B cell (primary cell): ENCODE results near the gene EIF3A. TPM values are rescaled to one million over a fixed set of nuclear protein-coding genes. Genes with fewer than 3 reads are reported as not detected.

Experiments
- ATAC-seq: fragments of 200-7000 bp; cut with Tn5 transposase; one replicate; pipeline ENCODE4 v1.10.0; 2021; ENCODE audit warnings: low read depth, mild to moderate bottlenecking, moderate number of reproducible peaks, moderate library complexity
- CTCF ChIA-PET: fragments of 350-600 bp; sonication (Branson Sonifier 250); formaldehyde crosslinking; loops from one replicate; lab custom pipeline; 2021; ENCODE audit warnings: antibody characterized with exemption, inconsistent platforms; lab: Charles Lee
- POLR2A ChIA-PET: fragments of 350-600 bp; sonication (Branson Sonifier 250); formaldehyde crosslinking; loops from one replicate; lab custom pipeline; 2021; ENCODE audit warnings: antibody characterized with exemption; lab: Charles Lee
- DNase-seq: peaks from one replicate; pipeline ENCODE4 v3.0.0; 2013
- H2AFZ ChIP-seq: 2 replicates; pipeline ENCODE4 v1.6.1; 2012; ENCODE audit warnings: mild to moderate bottlenecking, low read depth, low read length; ENCODE audit not compliant: insufficient read depth, poor library complexity, severe bottlenecking
- H3K27ac ChIP-seq, 2 donors: 1 replicate in 1 of 2; 2 replicates in 1 of 2; pipeline ENCODE4 v1.5.1; 2012 to 2013; ENCODE audit warnings: low read length in 2 of 2, mild to moderate bottlenecking in 2 of 2, moderate library complexity in 1 of 2
- H3K27me3 ChIP-seq, 4 experiments: fragments of 200-600 bp in 1 of 4; sonication (generic) in 1 of 4; replicated peaks in 1 of 4; 1 replicate in 2 of 4; 2 replicates in 2 of 4; pipeline versions ENCODE4 v1.6.1 to v1.7.0; 2013 to 2016; ENCODE audit warnings: low read length in 3 of 4, mild to moderate bottlenecking in 2 of 4, mixed read lengths in 1 of 4, moderate library complexity in 1 of 4; ENCODE audit not compliant: insufficient read depth in 4 of 4, control insufficient read depth in 3 of 4; ENCODE audit errors: control extremely low read depth in 1 of 4
- H3K36me3 ChIP-seq, 2 experiments: replicated peaks in 1 of 2; 1 replicate in 1 of 2; 2 replicates in 1 of 2; pipeline versions ENCODE4 v1.6.1 to v1.7.1; 2013; ENCODE audit warnings: low read length in 1 of 2; ENCODE audit not compliant: insufficient read depth in 2 of 2, control insufficient read depth in 1 of 2; ENCODE audit errors: control extremely low read depth in 1 of 2, extremely low read depth in 1 of 2
- H3K4me1 ChIP-seq, 2 donors: fragments of 200-600 bp in 1 of 2; sonication (generic) in 1 of 2; 1 replicate in 1 of 2; 2 replicates in 1 of 2; pipeline versions ENCODE4 v1.5.1 to v1.6.1; 2013 to 2017; ENCODE audit warnings: low read length in 2 of 2; ENCODE audit not compliant: control insufficient read depth in 2 of 2, insufficient read depth in 2 of 2
- H3K4me2 ChIP-seq: replicated peaks from 2 replicates; pipeline ENCODE3; 2012; ENCODE audit warnings: mild to moderate bottlenecking, low read depth, low read length; ENCODE audit not compliant: poor library complexity, severe bottlenecking
- H3K4me3 ChIP-seq, 5 experiments: fragments of 200-600 bp in 1 of 5; sonication (generic) in 1 of 5; 1 replicate in 3 of 5; 2 replicates in 2 of 5; pipeline versions ENCODE4 v1.5.1 to v1.7.0; 2011 to 2016; ENCODE audit warnings: low read length in 4 of 5, mild to moderate bottlenecking in 4 of 5, low read depth in 2 of 5, control low read depth in 1 of 5, moderate library complexity in 1 of 5; ENCODE audit not compliant: insufficient read depth in 1 of 5; ENCODE audit errors: control extremely low read depth in 1 of 5, extremely low read depth in 1 of 5
- H3K79me2 ChIP-seq: fragments of 200-600 bp; sonication (generic); one replicate; pipeline ENCODE4 v1.6.0; 2016; ENCODE audit warnings: low read length; ENCODE audit not compliant: control insufficient read depth, insufficient read depth
- H3K9ac ChIP-seq: fragments of 200-600 bp; sonication (generic); 2 replicates; pipeline ENCODE4 v1.6.1; 2017; ENCODE audit warnings: mild to moderate bottlenecking, low read length, moderate library complexity
- H3K9me3 ChIP-seq, 3 donors: one replicate each; pipeline versions ENCODE4 v1.6.1 to v1.7.1; 2013; ENCODE audit warnings: low read length in 2 of 3; ENCODE audit not compliant: control insufficient read depth in 2 of 3, insufficient read depth in 1 of 3; ENCODE audit errors: control extremely low read depth in 1 of 3
- H4K20me1 ChIP-seq: 2 replicates; pipeline ENCODE4 v1.6.0; 2012; ENCODE audit warnings: mild to moderate bottlenecking, low read length; ENCODE audit not compliant: insufficient read depth, control insufficient read depth, poor library complexity, severe bottlenecking
- H3K27ac Mint-ChIP-seq: one replicate; pipeline ENCODE4 v1.8.0; 2021; ENCODE audit warnings: mixed read lengths
- H3K27me3 Mint-ChIP-seq: one replicate; pipeline ENCODE4 v1.8.0; 2021; ENCODE audit warnings: mixed read lengths
- H3K4me1 Mint-ChIP-seq: one replicate; pipeline ENCODE4 v1.8.0; 2021; ENCODE audit warnings: mixed read lengths
- H3K4me3 Mint-ChIP-seq: one replicate; pipeline ENCODE4 v1.8.0; 2021; ENCODE audit warnings: mixed read lengths
- H3K9me3 Mint-ChIP-seq: one replicate; pipeline ENCODE4 v1.8.0; 2022; ENCODE audit warnings: mixed read lengths; ENCODE audit not compliant: insufficient read depth
- EZH2 ChIP-seq: IDR thresholded peaks from 2 replicates; pipeline ENCODE4 v1.6.1; 2012; ENCODE audit warnings: borderline replicate concordance, low read depth, mild to moderate bottlenecking, moderate library complexity, low read length; ENCODE audit not compliant: insufficient read depth, poor library complexity, severe bottlenecking
- WGBS: methylation state at CpG from one replicate; pipeline ENCODE4 v1.1.5; 2013; ENCODE audit warnings: missing lambda C conversion rate; ENCODE audit not compliant: insufficient coverage; 5-methylcytosine and 5-hydroxymethylcytosine counted together
- intact Hi-C: fragments of 100-400 bp; cut with micrococcal nuclease; formaldehyde crosslinking; loops from one replicate; pipeline ENCODE4 v1.10.0; 2022
- polyA plus RNA-seq: library from polyadenylated mRNA; depleted of rRNA; stranded (reverse); fragments of >200 nt; gene quantifications from 2 replicates; pipeline ENCODE4 v1.2.3, GENCODE V29; 2012
- total RNA-seq, 2 donors: library from RNA; stranded (reverse); fragments of 120-200 nt in 1 of 2; gene quantifications; 1 replicate in 1 of 2; 2 replicates in 1 of 2; pipeline versions ENCODE4 v1.2.3 to v1.2.4, GENCODE V29; 2013 to 2022
- TF ChIP-seq, protein P1 (sequence below): fragments of 200-600 bp; IDR thresholded peaks from one replicate; pipeline ENCODE4 v1.8.0; 2022; ENCODE audit warnings: antibody characterized with exemption, mild to moderate bottlenecking

Gene EIF3A
- total and polyA plus RNA-seq, 2 donors (not counting 1 experiment from before 2014, with no cell fraction given), result 8.8 to 94.5 TPM

DNA sequence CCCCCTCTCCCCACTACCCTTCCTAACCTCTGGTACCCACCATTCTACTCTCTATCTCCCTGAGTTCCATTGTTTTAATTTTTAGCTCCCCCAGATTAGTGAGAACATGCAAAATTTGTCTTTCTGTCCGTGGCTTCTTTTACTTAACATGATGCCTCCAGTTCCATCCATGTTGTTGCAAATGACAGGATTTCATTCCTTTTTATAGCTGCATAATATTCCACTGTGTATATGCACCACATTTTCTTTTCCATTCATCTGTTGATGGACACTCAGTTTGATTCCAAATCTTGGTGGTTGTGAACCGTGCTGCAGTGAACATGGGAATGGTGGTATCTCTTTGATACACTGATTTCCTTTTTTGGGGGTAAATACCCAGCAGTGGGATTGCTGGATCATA, 45.3 kb upstream of the EIF3A start:
- no peak overlapping the region for H3K4me3 ChIP-seq
- ChIA-PET POLR2A (no interaction called here), CTCF (interaction anchor here (1.5 kb wide), 1 partner anchor 63 kb away, joined by 3 read pairs; no protein-coding TSS in a partner anchor)

DNA sequence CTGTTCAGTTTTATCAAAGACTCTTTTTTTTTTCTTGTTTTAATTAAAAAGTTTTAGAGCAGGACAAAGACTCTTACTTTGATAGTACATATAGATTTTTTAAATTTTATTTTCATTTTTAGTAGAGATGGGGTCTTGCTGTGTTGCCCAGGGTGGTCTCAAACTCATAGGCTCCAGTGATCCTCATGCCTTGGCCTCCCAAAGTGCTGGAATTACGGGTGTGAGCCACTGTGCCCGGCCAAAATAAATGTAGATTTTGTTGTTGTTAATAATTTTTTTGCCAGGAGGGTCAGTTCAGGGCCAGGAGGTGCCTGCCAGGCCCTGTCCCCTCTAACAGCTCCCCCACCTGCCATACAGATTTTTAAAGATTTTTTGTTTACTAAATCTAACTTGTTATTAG, 40.3 kb upstream of the EIF3A start:
- no peaks in the 10 kb centered on the region for H4K20me1 ChIP-seq
- H3K4me1 ChIP-seq, result peaks cover 0 to 2% of the 10 kb centered on the region in 2 donors
- H3K9ac ChIP-seq, result no peak overlapping the region
- no peak for TF ChIP-seq EZH2
- TF ChIP-seq, protein P1, sequence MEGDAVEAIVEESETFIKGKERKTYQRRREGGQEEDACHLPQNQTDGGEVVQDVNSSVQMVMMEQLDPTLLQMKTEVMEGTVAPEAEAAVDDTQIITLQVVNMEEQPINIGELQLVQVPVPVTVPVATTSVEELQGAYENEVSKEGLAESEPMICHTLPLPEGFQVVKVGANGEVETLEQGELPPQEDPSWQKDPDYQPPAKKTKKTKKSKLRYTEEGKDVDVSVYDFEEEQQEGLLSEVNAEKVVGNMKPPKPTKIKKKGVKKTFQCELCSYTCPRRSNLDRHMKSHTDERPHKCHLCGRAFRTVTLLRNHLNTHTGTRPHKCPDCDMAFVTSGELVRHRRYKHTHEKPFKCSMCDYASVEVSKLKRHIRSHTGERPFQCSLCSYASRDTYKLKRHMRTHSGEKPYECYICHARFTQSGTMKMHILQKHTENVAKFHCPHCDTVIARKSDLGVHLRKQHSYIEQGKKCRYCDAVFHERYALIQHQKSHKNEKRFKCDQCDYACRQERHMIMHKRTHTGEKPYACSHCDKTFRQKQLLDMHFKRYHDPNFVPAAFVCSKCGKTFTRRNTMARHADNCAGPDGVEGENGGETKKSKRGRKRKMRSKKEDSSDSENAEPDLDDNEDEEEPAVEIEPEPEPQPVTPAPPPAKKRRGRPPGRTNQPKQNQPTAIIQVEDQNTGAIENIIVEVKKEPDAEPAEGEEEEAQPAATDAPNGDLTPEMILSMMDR, result no peak
- H3K4me3 ChIP-seq, result no peak overlapping the region
- ATAC-seq (no peak), DNase-seq (no peak)
- H3K27me3 Mint-ChIP-seq, result no peaks in the 10 kb centered on the region
- no peaks in the 10 kb centered on the region for H3K9me3 ChIP-seq
- no peaks in the 10 kb centered on the region for H3K9me3 Mint-ChIP-seq
- no peak overlapping the region for H2AFZ ChIP-seq
- peaks cover 4 to 32% of the 10 kb centered on the region in 2 experiments for H3K36me3 ChIP-seq
- no peak overlapping the region for H3K4me2 ChIP-seq
- POLR2A ChIA-PET, result no interaction called here
- H3K27ac Mint-ChIP-seq, result no peak overlapping the region
- CTCF ChIA-PET, result interaction anchor here (0.6 kb wide), 1 partner anchor 485 kb away, joined by 3 read pairs; no protein-coding TSS in a partner anchor
- no peaks in the 10 kb centered on the region for H3K27me3 ChIP-seq
- intact Hi-C loops, result no loop called here
- WGBS, result no CpG with 5 or more reads among the region's 2 CpGs
- H3K27ac ChIP-seq, result no peak overlapping the region
- no peak overlapping the region for H3K4me3 Mint-ChIP-seq
- peaks cover 3% of the 10 kb centered on the region for H3K4me1 Mint-ChIP-seq
- H3K79me2 ChIP-seq, result no peaks in the 10 kb centered on the region

More for the DNA sequence above, 45.3 kb upstream of the EIF3A start:
- Histone ChIP-seq H3K4me1 (no peaks in the 10 kb centered on the region), H2AFZ (no peak overlapping the region), H3K9me3 (no peaks in the 10 kb centered on the region), H3K27me3 (no peaks in the 10 kb centered on the region), H3K4me2 (no peak overlapping the region), H3K9ac (no peak overlapping the region), H3K79me2 (no peaks in the 10 kb centered on the region), H4K20me1 (no peaks in the 10 kb centered on the region), H3K36me3 (peaks cover 4 to 26% of the 10 kb centered on the region in 2 experiments), H3K27ac (no peak overlapping the region)
- WGBS, result 100% methylated on average over 2 of the region's 2 CpGs
- TF ChIP-seq, protein P1, result no peak
- TF ChIP-seq EZH2, result no peak
- H3K4me3 Mint-ChIP-seq, result no peak overlapping the region
- intact Hi-C loops, result no loop called here
- no peaks in the 10 kb centered on the region for H3K9me3 Mint-ChIP-seq
- peaks cover 4% of the 10 kb centered on the region for H3K4me1 Mint-ChIP-seq
- ATAC-seq (no peak), DNase-seq (no peak)
- no peaks in the 10 kb centered on the region for H3K27me3 Mint-ChIP-seq
- H3K27ac Mint-ChIP-seq, result no peak overlapping the region
